Forelimb muscle (tissue), 1 donor: ENCODE data around the gene NFX1. TPM values are rescaled to one million over a fixed set of nuclear protein-coding genes. Genes with fewer than 3 reads are reported as not detected.
"Not testable (repeated sequence)": the region's sequence is repeated elsewhere in the genome, so short reads cannot be mapped to it uniquely, and the experiment has no call there.

ENCODE experiments used
- DNase-seq: peaks from one replicate; pipeline ENCODE4 v3.0.0-alpha.2; 2013; ENCODE audit warnings: low read depth
- polyA plus RNA-seq: library from polyadenylated mRNA; unstranded; fragments of 120-200 nt; gene quantifications from one replicate; pipeline ENCODE4 v1.2.1, GENCODE V29; 2013; ENCODE audit not compliant: insufficient read length

The NFX1 gene
- polyA plus RNA-seq, 1 donor: 26.0 TPM

GRCh38 chr9:33355933-33356332 lies 65.6 kb downstream of the NFX1 start:
- no peak for DNase-seq

- DNase-seq: not testable (repeated sequence)
These were observed 68.3 kb downstream of the NFX1 start for GRCh38 chr9:33358641-33359040.

GRCh38 chr9:33364127-33364526 lies 73.8 kb downstream of the NFX1 start:
- no peak for DNase-seq

GRCh38 chr9:33364814-33365213 lies 74.5 kb downstream of the NFX1 start:
- DNase-seq: not testable (repeated sequence)

- no peak for DNase-seq
These were observed 76.7 kb downstream of the NFX1 start for GRCh38 chr9:33366979-33367480.

GRCh38 chr9:33372900-33373299 lies 82.6 kb downstream of the NFX1 start:
- no peak for DNase-seq

GRCh38 chr9:33374190-33374589 lies 83.9 kb downstream of the NFX1 start:
- no peak for DNase-seq

GRCh38 chr9:33374634-33375237 lies 84.4 kb downstream of the NFX1 start:
- peak; percentile 52 for DNase-seq

- DNase-seq: no peak
These were observed 85.0 kb downstream of the NFX1 start for GRCh38 chr9:33375238-33375840.

- no peak for DNase-seq
These were observed 85.6 kb downstream of the NFX1 start for GRCh38 chr9:33375841-33376321.

- DNase-seq: no peak
These were observed 86.9 kb downstream of the NFX1 start for GRCh38 chr9:33377089-33377715.

- DNase-seq: no peak
These were observed 87.9 kb downstream of the NFX1 start for GRCh38 chr9:33378121-33378795.

- no peak for DNase-seq
These were observed 89.5 kb downstream of the NFX1 start for GRCh38 chr9:33379666-33380389.

GRCh38 chr9:33380390-33381094 lies 90.2 kb downstream of the NFX1 start:
- DNase-seq: no peak

GRCh38 chr9:33381231-33381791 lies 91.0 kb downstream of the NFX1 start:
- no peak for DNase-seq

- not testable (repeated sequence) for DNase-seq
These were observed 92.1 kb downstream of the NFX1 start for GRCh38 chr9:33382397-33382796.

GRCh38 chr9:33383396-33383795 lies 93.1 kb downstream of the NFX1 start:
- not testable (repeated sequence) for DNase-seq

- not testable (repeated sequence) for DNase-seq
These were observed 95.2 kb downstream of the NFX1 start for GRCh38 chr9:33385536-33385935.

- DNase-seq: not testable (repeated sequence)
These were observed 95.8 kb downstream of the NFX1 start for GRCh38 chr9:33385979-33386640.

GRCh38 chr9:33386641-33386996 lies 96.3 kb downstream of the NFX1 start:
- not testable (repeated sequence) for DNase-seq
